ENCODE results near the gene ARID1B. TPM values are rescaled to one million over a fixed set of nuclear protein-coding genes. Genes with fewer than 3 reads are reported as not detected.

The ARID1B gene
- total and polyA plus RNA-seq, 9 of the 15 experiments (the other 6 are each of a cell fraction or from before 2014, with no cell fraction given): 12.5 to 50.5 (median 25.8) TPM

DNA sequence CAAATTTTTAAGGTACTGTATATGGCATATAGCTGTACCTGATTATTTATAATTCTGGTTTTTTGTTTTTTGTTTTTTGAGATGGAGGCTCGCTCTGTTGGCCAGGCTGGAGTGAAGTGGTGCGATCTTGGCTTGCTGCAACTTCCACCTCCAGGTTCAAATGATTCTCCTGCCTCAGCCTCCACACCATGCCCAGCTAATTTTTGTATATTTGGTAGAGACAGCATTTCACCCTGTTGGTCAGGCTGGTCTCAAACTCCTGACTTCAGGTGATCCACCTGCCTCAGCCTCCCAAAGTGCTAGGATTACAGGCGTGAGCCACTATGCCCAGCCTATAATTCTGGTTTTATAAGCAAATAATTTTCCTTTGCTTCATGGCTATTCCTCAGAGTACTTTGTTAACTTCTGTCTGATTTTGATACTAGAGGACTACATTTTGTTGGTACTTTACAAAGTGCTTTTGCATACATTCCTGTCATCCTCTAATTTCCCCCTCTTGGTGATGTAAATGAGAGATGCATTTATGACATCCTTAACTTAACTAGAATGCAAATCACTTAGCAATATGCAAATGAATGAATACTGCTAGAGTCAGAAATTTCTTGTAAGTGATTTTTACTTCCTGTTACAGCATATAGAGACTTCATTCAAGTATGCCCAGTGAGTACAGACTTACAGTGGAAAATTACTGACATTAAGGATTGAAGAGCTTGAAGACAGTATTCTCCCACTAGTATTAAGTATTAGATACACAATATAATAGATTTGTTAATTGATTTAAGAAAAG, 35.7 kb upstream of the ARID1B start:
- no peak for ATAC-seq
- no peak overlapping the region for H3K4me2 ChIP-seq (ENCODE audit: insufficient read depth, low read length)
- H3K4me1 ChIP-seq (replicated peaks in 1 of 2; ENCODE audit: control insufficient read depth in 2 of 2, insufficient read depth in 2 of 2, low read length in 2 of 2): no peaks in the 10 kb centered on the region
- H3K36me3 ChIP-seq (ENCODE audit: control insufficient read depth, insufficient read depth, low read length): no peaks in the 10 kb centered on the region
- 27% methylated on average over 3 of the region's 3 CpGs for WGBS (ENCODE audit: insufficient coverage, low coverage, missing lambda C conversion rate)
- DNase-seq (ENCODE audit: extremely low read depth in 1 of 4, low spot score in 3 of 4): no peak
- CTCF ChIA-PET (ENCODE audit: low intra/inter-chr PET ratio): no interaction called here
- POLR2A ChIA-PET: no interaction called here
- H3K4me3 ChIP-seq: no peak overlapping the region
- no peak for FAIRE-seq
- H4K20me1 ChIP-seq (replicated peaks; ENCODE audit: control insufficient read depth, insufficient read depth, low read length): no peaks in the 10 kb centered on the region
- in situ Hi-C loops (cut with MboI) (no loop called here), intact Hi-C loops (cut with micrococcal nuclease) (no loop called here)
- no peaks in the 10 kb centered on the region for H3K79me2 ChIP-seq (ENCODE audit: control insufficient read depth, insufficient read depth, low read length)
- H3K27ac ChIP-seq (ENCODE audit: extremely low read depth, low read depth, low read length): no peak overlapping the region
- TF ChIP-seq FOXM1 (IDR thresholded peaks at IDR 0.05; ENCODE audit: low read depth) (no peak), FOXM1 (CRISPR knock-in tag; IDR thresholded peaks at IDR 0.05; ENCODE audit: low read depth) (no peak), NFRKB (IDR thresholded peaks at IDR 0.05; ENCODE audit: low read depth) (no peak), ZNF174 (CRISPR knock-in tag; IDR thresholded peaks at IDR 0.05) (no peak), ZNF232 (CRISPR knock-in tag; IDR thresholded peaks at IDR 0.05) (no peak), ZNF23 (CRISPR knock-in tag; IDR thresholded peaks at IDR 0.05) (no peak), SRSF3 (IDR thresholded peaks at IDR 0.05; ENCODE audit: insufficient read depth, low read length) (no peak), ZNF197 (CRISPR knock-in tag; IDR thresholded peaks at IDR 0.05; ENCODE audit: low read depth) (no peak), MED1 (CRISPR knock-in tag; IDR thresholded peaks at IDR 0.05; ENCODE audit: borderline replicate concordance) (no peak), THRAP3 (IDR thresholded peaks at IDR 0.05; ENCODE audit: borderline replicate concordance) (no peak)
- TF ChIP-seq, protein P1, sequence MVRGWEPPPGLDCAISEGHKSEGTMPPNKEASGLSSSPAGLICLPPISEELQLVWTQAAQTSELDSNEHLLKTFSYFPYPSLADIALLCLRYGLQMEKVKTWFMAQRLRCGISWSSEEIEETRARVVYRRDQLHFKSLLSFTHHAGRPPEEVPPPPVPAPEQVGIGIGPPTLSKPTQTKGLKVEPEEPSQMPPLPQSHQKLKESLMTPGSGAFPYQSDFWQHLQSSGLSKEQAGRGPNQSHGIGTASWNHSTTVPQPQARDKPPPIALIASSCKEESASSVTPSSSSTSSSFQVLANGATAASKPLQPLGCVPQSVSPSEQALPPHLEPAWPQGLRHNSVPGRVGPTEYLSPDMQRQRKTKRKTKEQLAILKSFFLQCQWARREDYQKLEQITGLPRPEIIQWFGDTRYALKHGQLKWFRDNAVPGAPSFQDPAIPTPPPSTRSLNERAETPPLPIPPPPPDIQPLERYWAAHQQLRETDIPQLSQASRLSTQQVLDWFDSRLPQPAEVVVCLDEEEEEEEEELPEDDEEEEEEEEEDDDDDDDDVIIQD (CRISPR knock-in tag; IDR thresholded peaks at IDR 0.05): no peak
- no TSS peak for BruUV-seq (replicated peaks)
- peaks cover 1 to 5% of the 10 kb centered on the region in 2 experiments; a peak in 1 of 5 replicates for H3K27me3 ChIP-seq (ENCODE audit: control insufficient read depth in 2 of 2, insufficient read depth in 2 of 2, low read length in 2 of 2)
- H3K9ac ChIP-seq (ENCODE audit: insufficient read depth in 1 of 2, low read depth in 2 of 2, low read length in 2 of 2): no peak overlapping the region
- no peak overlapping the region for H2AFZ ChIP-seq (ENCODE audit: low read depth, low read length)
- no peaks in the 10 kb centered on the region for H3K9me1 ChIP-seq (ENCODE audit: control insufficient read depth, insufficient read depth, low read length)
- H3K9me3 ChIP-seq (replicated peaks; ENCODE audit: control insufficient read depth, insufficient read depth, low read depth, low read length): no peaks in the 10 kb centered on the region; the same call in 1 of the 2 replicates
